Activated T-helper 1 cell treated with anti-CD3 and anti-CD28 coated beads, Interleukin-12 subunit alpha, Interleukin-12 subunit beta, Interleukin-2, Interleukin-4 antibody, amounts not matched to agents 30 ng/mL and 10 ng/mL and 1 ng/mL, durations not matched to agents 14 hours and 24 hours and 36 hours (primary cell): ENCODE measurements around the gene MFAP2. TPM values are rescaled to one million over a fixed set of nuclear protein-coding genes. Genes with fewer than 3 reads are reported as not detected.

Source experiments
- DNase-seq: peaks from one replicate; pipeline ENCODE4 v3.0.0; 2021; ENCODE audit warnings: low spot score
- H3K27ac Mint-ChIP-seq: one replicate; pipeline ENCODE4 v1.8.0; 2021; ENCODE audit warnings: mild to moderate bottlenecking, mixed read lengths
- H3K27me3 Mint-ChIP-seq: one replicate; pipeline ENCODE4 v1.8.0; 2022; ENCODE audit warnings: mild to moderate bottlenecking, moderate library complexity, mixed read lengths; ENCODE audit not compliant: insufficient read depth
- H3K36me3 Mint-ChIP-seq: one replicate; pipeline ENCODE4 v1.8.0; 2021; ENCODE audit warnings: low read depth, mixed read lengths
- H3K4me1 Mint-ChIP-seq: one replicate; pipeline ENCODE4 v1.8.0; 2021; ENCODE audit warnings: low read depth, mixed read lengths
- H3K4me3 Mint-ChIP-seq: one replicate; pipeline ENCODE4 v1.8.0; 2021; ENCODE audit warnings: mild to moderate bottlenecking, moderate library complexity, mixed read lengths
- H3K9me3 Mint-ChIP-seq: one replicate; pipeline ENCODE4 v1.8.0; 2021; ENCODE audit warnings: mixed read lengths
- intact Hi-C: fragments of 100-400 bp; cut with micrococcal nuclease; formaldehyde crosslinking; loops from one replicate; pipeline ENCODE4 v1.15.1; 2024
- total RNA-seq: library from RNA; stranded (reverse); gene quantifications from 2 replicates; pipeline ENCODE4 v1.2.3, GENCODE V29; 2022

The MFAP2 gene
- total RNA-seq, 1 donor from 2014 or later: not detected

GRCh38 chr1:16925635-16926490, 54.6 kb downstream of the MFAP2 start:
- no peak for DNase-seq
- Mint-ChIP-seq H3K4me1 (peaks cover 15% of the 10 kb centered on the region), H3K36me3 (no peaks in the 10 kb centered on the region), H3K9me3 (no peaks in the 10 kb centered on the region), H3K4me3 (no peak overlapping the region), H3K27me3 (peaks cover 4% of the 10 kb centered on the region), H3K27ac (no peak overlapping the region)
- intact Hi-C loops: no loop called here

GRCh38 chr1:16924919-16925477, 55.4 kb downstream of the MFAP2 start:
- Mint-ChIP-seq H3K27me3 (peaks cover 4% of the 10 kb centered on the region), H3K4me3 (no peak overlapping the region), H3K9me3 (no peaks in the 10 kb centered on the region), H3K27ac (no peak overlapping the region), H3K4me1 (peaks cover 15% of the 10 kb centered on the region), H3K36me3 (no peaks in the 10 kb centered on the region)
- intact Hi-C loops: no loop called here
- DNase-seq: no peak

Other genes starting within 250 kb of the MFAP2 start
- gene RNU1-4, start 240.1 kb downstream of the MFAP2 start, total RNA-seq: 2,178 and 3,041 TPM in 2 replicates
- 2,178 and 3,041 TPM in 2 replicates for gene RNU1-2, start 84.6 kb downstream of the MFAP2 start, total RNA-seq
- 22.1 and 22.6 TPM in 2 replicates for gene CROCC, start 58.7 kb downstream of the MFAP2 start, total RNA-seq
- 48.3 and 56.4 TPM in 2 replicates for gene ATP13A2, start 31.3 kb upstream of the MFAP2 start, total RNA-seq
- gene SDHB, start 73.4 kb upstream of the MFAP2 start, total RNA-seq: 131 and 137 TPM in 2 replicates
- 0.07 TPM in 1 of 2 replicates, not detected in the other for gene PADI2, start 138.8 kb upstream of the MFAP2 start, total RNA-seq
- gene PADI1, start 224.5 kb upstream of the MFAP2 start, total RNA-seq: not detected in 2 replicates